Endothelial cell (in vitro differentiated cells): Measurements from ENCODE around the gene HEPHL1. TPM values are rescaled to one million over a fixed set of nuclear protein-coding genes. Genes with fewer than 3 reads are reported as not detected.

Experiments used
- DNase-seq: peaks from one replicate; pipeline ENCODE4 v3.0.0; 2021; ENCODE audit warnings: low spot score
- H3K27ac Mint-ChIP-seq: one replicate; pipeline ENCODE4 v1.8.0; 2021; ENCODE audit warnings: mixed read lengths, inconsistent platforms; ENCODE audit not compliant: unreplicated experiment
- H3K27me3 Mint-ChIP-seq: one replicate; pipeline ENCODE4 v1.8.0; 2021; ENCODE audit warnings: mild to moderate bottlenecking, moderate library complexity, mixed read lengths, inconsistent platforms; ENCODE audit not compliant: unreplicated experiment
- H3K36me3 Mint-ChIP-seq: one replicate; pipeline ENCODE4 v1.8.0; 2021; ENCODE audit warnings: mild to moderate bottlenecking, low read depth, mixed read lengths, inconsistent platforms; ENCODE audit not compliant: unreplicated experiment
- H3K4me1 Mint-ChIP-seq: one replicate; pipeline ENCODE4 v1.8.0; 2021; ENCODE audit warnings: mild to moderate bottlenecking, mixed read lengths, inconsistent platforms; ENCODE audit not compliant: unreplicated experiment
- H3K4me3 Mint-ChIP-seq: one replicate; pipeline ENCODE4 v1.8.0; 2021; ENCODE audit warnings: mild to moderate bottlenecking, mixed read lengths, inconsistent platforms; ENCODE audit not compliant: unreplicated experiment
- H3K9me3 Mint-ChIP-seq: one replicate; pipeline ENCODE4 v1.8.0; 2021; ENCODE audit warnings: mixed read lengths, inconsistent platforms; ENCODE audit not compliant: unreplicated experiment
- CTCF ChIP-seq: fragments of 200-600 bp; sonication (generic); IDR thresholded peaks from one replicate; pipeline ENCODE4 v1.5.0; 2021; ENCODE audit warnings: antibody characterized with exemption; ENCODE audit not compliant: unreplicated experiment
- total RNA-seq: library from RNA; stranded (reverse); fragmentation: NEBNext Ultra II Directional; extraction: Animal tissue kit (Norgen Biotek cat#: 25700); gene quantifications from one replicate; pipeline ENCODE4 v1.2.1, GENCODE V29; 2021; ENCODE audit not compliant: unreplicated experiment

Gene HEPHL1
- total RNA-seq, 1 donor from 2014 or later: not detected

GRCh38 chr11:94125407-94126115 is 104.4 kb downstream of the HEPHL1 start:
- Mint-ChIP-seq H3K36me3 (no peaks in the 10 kb centered on the region), H3K4me3 (no peak overlapping the region)

GRCh38 chr11:94127638-94128037 is 106.5 kb downstream of the HEPHL1 start:
- H3K36me3 Mint-ChIP-seq: no peaks in the 10 kb centered on the region
- H3K27me3 Mint-ChIP-seq: peaks cover 4% of the 10 kb centered on the region
- H3K4me1 Mint-ChIP-seq: peaks cover 6% of the 10 kb centered on the region
- no peak overlapping the region for H3K27ac Mint-ChIP-seq
- no peaks in the 10 kb centered on the region for H3K9me3 Mint-ChIP-seq
- TF ChIP-seq CTCF: no peak
- DNase-seq: no peak
- peak overlapping the region; percentile 92 for H3K4me3 Mint-ChIP-seq

More at GRCh38 chr11:94125407-94126115, 104.4 kb downstream of the HEPHL1 start:
- no peak for TF ChIP-seq CTCF
- H3K4me1 Mint-ChIP-seq: peaks cover 6% of the 10 kb centered on the region
- no peak overlapping the region for H3K27ac Mint-ChIP-seq
- DNase-seq: no peak
- H3K27me3 Mint-ChIP-seq: peaks cover 4% of the 10 kb centered on the region
- no peaks in the 10 kb centered on the region for H3K9me3 Mint-ChIP-seq

GRCh38 chr11:94128291-94128745 is 107.2 kb downstream of the HEPHL1 start:
- Mint-ChIP-seq H3K9me3 (no peaks in the 10 kb centered on the region), H3K4me1 (peaks cover 6% of the 10 kb centered on the region), H3K4me3 (peak overlapping the region; percentile 92), H3K36me3 (no peaks in the 10 kb centered on the region), H3K27ac (no peak overlapping the region), H3K27me3 (peaks cover 4% of the 10 kb centered on the region)
- TF ChIP-seq CTCF: no peak
- peak; percentile 32 for DNase-seq

GRCh38 chr11:94128746-94129511 is 107.8 kb downstream of the HEPHL1 start, which contains the start of gene PANX1:
PANX1 (plus strand) TSS chr11:94128841; CDS start chr11:94129313, 472 bp downstream.
- no peaks in the 10 kb centered on the region for H3K36me3 Mint-ChIP-seq
- peaks cover 6% of the 10 kb centered on the region for H3K4me1 Mint-ChIP-seq
- no peak within 1 kb of the TSS for H3K27ac Mint-ChIP-seq
- peak within 1 kb of the TSS; percentile 92 for H3K4me3 Mint-ChIP-seq
- DNase-seq: peak; percentile 67
- H3K27me3 Mint-ChIP-seq: peaks cover 4% of the 10 kb centered on the region
- H3K9me3 Mint-ChIP-seq: no peaks in the 10 kb centered on the region
- TF ChIP-seq CTCF: no peak
